Effector CD8-positive, alpha-beta T cell (primary cell): Measurements from ENCODE around the gene MMP24.

ENCODE experiments used
- DNase-seq: peaks from one replicate; lab custom pipeline; 2025; lab: John Stamatoyannopoulos, UW

MMP24 gene

DNA sequence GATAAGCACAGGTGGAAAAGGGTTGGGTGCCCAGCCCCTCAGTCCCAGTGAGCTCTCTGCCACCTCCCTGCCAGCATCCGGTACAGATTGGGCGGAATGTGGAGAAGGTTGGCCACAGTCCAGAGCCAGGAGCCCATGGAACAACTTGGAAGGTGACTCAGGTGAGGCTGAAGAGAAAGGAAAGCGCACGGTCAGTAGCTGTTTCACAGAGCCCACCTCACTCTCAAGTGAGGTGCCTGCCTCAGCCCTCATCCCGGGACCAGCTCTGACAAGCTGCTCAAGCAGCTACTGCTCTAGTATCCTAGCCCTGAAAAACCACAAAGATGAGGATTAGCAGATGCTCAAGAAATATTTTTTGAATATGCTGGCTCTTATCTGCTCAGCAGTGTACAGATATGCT is 52.5 kb downstream of the MMP24 start:
- DNase-seq, result no peak

DNA sequence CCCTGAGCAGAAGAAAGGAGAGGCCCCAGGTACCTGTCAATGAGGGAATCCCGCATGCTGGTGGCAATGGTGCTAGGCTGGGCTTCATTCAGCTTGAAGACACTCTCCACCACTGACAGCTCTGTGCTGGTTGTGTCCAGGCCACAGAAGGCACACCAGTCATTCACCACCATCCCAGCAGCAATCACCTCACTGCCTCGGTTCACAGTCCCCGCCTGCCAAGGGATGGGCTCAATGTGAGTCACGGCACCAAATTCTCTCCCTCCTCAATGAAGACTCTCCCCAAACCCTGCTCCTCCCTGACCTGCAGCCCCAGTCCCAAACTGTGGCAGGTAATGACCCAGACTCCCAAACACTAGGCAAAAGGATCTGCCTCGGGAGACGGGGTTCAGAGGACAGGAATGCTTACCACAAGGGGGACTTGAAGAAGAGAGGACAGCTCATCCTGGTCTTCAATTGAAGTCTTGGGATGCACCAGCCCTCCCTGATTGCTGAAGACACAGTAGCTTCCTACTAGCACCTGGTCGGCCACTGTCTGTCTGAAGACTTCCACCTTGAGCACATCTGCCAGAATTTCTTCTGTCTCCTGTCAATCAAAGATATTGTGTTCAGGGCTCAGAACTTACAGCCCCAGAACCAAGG is 53.2 kb downstream of the MMP24 start:
- DNase-seq, result no peak

DNA sequence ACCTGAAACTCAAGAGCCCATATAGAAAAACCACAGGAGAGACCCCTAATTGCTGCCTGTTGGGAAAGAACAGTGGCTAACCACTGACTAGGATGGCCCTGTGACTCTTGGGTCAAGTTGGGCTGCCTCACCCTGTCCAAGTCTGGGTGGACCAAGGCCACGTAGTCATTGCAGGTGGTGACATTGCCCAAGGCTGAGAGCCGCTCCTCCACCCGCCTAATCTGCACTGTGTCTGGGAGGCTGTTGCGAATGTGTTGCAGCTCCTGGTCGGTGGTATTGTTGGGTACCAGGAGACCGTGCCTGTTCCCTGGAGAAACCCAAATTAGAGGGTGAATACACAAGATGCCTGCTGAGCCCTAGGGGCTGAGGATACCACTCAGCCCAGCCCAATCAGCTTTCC is 54.0 kb downstream of the MMP24 start:
- DNase-seq, result no peak

DNA sequence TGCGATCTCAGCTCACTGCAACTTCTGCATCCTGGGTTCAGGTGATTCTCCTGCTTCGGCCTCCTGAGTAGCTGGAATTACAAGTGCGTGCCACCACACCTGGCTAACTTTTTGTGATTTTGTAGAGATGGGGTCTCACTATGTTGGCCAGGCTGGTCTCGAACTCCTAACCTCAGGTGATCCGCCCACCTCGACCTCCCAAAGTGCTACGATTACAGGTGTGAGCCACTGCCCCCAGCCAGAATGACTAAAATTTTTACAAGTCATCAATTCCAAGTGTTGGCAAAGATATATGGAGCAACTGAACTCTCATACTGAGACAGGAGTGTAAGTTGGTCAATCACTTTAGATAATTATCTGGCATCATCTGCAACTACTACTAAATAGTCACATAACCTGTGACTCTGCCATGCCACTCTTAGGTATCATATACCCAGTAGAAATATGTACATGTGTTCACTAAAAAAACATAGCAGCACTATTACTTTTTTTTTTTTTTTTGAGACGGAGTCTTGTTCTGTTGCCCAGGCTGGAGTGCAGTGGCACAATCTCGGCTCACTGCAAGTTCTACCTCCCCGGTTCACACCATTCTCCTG is 55.1 kb downstream of the MMP24 start:
- no peak for DNase-seq

DNA sequence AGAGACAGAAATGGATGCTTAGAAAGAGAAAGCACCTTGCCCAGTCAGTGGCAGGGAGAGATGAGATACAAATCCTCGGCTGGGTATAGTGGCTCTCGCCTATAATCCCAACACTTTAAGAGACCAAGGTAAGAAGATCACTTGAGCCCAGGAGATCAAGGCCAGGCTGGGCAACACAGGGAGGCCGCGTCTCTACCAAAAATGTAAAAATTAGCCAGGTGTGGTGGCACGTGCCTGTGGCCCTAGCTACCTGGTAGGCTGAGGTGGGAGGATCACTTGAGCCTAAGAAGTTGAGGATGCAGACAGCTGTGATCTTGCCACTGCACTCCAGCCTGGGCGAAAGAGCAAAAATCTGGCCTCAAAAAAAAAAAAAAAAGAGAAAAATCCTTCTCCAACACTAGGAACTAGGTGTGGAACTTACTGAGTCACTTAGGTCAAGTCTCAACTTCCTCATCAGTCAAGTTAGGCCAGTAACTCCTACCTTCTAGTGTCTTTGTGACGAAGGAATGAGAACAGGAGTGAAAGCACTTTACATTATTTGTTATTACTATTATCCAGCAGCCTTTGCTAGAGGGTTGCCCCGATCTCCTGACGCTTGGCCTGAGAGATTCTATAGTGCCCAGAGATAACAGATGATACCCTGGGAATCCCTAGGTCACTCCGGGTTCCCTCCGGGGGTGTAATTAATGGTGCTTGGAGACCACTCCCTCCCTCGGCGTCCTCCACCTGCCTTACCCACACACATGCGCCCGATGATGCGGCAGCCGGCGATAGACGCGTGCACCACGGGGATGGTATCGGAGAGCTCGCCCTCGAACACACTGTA is 57.2 kb downstream of the MMP24 start:
- peak; percentile 16 for DNase-seq

- peak; percentile 35 for DNase-seq
These were observed 57.9 kb downstream of the MMP24 start, which contains the start of gene EIF6 for GRCh38 chr20:35284267-35284991. Gene EIF6 (minus strand): TSS chr20:35284772. CDS start chr20:35284487, 285 bp downstream.

DNA sequence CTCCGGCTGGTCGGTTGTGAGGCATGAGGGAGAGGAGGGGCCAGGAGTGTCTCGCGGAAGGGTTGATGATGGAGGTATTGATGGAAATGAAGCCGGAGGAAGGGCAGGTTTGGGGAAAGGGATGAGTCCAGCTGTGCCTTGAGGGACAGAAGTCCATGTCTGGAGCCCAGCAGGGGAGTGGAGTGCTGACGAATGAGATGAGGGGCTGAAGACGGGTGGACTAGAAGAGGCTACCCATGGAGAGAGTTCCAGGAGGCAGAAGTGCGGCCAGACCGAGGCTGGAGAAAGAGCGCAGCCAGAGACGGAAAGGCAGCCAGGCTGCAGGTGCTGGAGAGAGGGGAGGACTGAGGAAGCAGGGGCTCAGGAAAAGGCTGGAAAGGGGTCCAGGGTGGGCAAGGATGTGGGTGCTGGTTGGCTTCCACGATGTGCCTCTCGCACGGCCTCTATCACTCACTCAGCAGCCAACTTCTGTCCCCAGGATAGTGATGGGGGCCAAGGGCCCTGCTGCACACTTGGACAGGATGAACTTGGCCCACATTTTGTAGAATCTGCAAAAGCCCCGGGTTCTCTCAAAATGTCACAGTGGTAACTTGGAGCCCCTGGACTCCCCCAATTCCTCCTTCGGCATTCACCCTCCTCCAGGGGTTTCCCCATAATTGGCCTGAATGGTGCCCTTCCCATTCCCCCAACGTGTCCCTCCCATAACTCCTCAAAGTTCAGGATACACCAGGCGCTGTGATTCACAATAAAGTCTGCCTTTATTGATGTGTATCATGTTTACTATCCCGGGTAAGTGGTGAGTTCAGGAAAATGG is 58.7 kb downstream of the MMP24 start:
- DNase-seq, result no peak

- no peak for DNase-seq
These were observed 59.3 kb downstream of the MMP24 start for GRCh38 chr20:35285806-35286076.

- no peak for DNase-seq
These were observed 59.8 kb downstream of the MMP24 start for GRCh38 chr20:35286077-35286898.

DNA sequence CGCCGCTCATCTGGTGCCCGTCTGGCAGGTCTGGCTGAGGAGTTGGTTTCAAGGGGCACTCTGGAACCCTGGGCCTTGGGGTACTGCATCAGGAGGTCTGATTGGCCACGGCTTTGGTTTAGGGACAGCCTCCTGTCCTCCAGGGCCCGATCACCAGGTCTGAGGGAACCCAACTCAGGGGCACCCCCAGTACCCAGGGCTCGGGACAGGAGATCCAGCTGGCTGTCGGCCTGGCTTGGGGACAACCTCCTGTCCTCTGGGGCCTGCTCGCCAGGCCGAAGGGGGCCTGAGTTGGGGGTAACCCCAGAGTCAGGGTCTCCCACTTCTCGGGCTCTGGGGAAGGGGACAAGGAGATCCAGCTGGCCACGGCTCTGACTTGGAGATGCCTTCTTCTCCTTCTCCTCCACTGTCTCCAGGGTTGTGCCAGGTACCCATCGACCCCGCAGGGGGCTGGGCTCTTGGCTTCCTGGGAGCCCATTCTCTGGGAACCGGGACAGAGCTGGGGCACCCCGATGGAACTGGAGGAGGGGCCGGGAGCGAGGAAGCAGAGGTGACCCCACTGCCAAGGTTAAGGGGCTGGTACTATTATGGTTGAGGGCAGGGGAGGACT is 60.5 kb downstream of the MMP24 start:
- no peak for DNase-seq

- DNase-seq, result no peak
These were observed 61.2 kb downstream of the MMP24 start for GRCh38 chr20:35287509-35288324.

DNA sequence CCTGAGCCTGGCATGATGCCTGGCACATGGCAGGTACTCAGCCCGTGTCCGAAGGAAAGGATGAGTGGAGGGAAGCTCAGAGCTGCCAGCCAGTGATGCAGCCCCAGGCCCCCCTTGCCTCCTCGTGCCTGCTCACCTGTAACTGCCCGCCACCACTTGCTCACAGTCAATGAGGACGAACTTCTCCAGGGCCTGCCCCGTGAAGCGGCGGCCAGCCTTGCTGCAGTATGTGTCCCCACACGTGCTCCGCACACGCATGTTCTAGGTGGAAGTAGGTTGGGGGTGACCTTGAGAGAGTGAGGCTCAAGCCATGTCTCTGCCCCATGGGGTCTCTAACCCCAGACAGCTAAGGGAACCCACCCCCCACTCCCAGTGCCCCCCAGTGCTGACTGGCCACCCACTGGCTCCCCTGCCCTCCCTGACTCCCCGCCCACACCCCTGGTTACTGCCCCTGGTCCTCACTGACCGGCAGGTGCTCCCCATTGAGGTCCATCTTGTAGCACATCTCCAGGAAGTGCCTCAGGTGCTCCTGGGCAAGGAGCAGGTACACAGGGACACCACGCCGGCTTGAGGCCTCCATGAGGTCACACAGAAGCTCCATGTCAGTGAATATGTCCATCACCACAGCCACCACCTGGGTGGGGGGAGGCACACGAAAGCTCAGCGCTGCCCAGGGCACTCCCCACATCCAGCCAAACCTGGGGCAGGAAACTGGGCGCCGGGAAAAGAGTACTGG is 62.0 kb downstream of the MMP24 start:
- DNase-seq, result no peak

DNA sequence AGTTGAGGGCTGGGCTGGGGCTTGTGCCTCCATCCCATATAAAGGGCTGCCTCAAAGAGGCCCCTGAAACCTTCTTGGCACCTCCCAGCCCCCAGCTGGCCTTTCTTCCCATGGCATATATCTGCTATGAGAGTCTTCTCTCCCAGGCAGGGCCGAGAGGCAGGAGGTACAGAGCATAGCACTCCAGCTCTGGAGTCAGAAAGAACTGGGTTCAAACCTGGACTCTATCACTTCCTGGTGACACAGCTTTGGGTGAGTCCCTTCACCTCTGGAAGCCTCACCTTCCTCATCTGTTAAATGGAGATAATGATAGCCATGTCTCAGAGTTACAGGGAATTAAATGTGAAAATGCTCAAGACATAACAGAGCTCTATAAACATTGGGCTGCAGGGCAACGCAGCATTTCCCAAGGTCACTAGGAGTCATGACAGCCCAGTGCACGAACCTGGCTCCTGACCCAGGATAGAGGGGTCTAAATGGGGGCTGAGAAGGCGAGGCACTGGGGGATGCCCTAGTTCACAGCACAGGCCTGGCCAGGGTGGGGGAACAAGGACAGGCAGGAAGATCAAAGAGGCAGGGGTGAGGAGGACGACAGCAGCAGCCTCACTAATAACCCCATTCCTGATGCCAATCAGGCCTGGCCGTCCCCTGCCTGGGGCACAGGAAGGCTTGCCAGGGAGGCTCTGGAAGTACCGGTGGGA is 63.8 kb downstream of the MMP24 start:
- DNase-seq, result no peak

GRCh38 chr20:35290887-35291417 is 64.5 kb downstream of the MMP24 start:
- DNase-seq, result no peak

- DNase-seq, result no peak
These were observed 65.4 kb downstream of the MMP24 start, which contains the start of gene FAM83C for GRCh38 chr20:35291654-35292503. Gene FAM83C (minus strand): TSS chr20:35292425. CDS start chr20:35292304, 121 bp downstream.

- no peak for DNase-seq
These were observed 66.2 kb downstream of the MMP24 start for GRCh38 chr20:35292504-35293285.
